ENCODE results near the gene HSPD1.

- TF ChIP-seq CTCF (IDR thresholded peaks at IDR 0.05) (no peak), EP300 (IDR thresholded peaks at IDR 0.05) (no peak)
These were observed 27.5 kb downstream of the HSPD1 start for GRCh38 chr2:197472166-197472565.

Measured in ovary (tissue), 3 donors.